ENCODE results near the gene MAP4K3.
"Not testable (repeated sequence)": the region's sequence is repeated elsewhere in the genome, so short reads cannot be mapped to it uniquely, and the experiment has no call there.

MAP4K3 gene

DNA sequence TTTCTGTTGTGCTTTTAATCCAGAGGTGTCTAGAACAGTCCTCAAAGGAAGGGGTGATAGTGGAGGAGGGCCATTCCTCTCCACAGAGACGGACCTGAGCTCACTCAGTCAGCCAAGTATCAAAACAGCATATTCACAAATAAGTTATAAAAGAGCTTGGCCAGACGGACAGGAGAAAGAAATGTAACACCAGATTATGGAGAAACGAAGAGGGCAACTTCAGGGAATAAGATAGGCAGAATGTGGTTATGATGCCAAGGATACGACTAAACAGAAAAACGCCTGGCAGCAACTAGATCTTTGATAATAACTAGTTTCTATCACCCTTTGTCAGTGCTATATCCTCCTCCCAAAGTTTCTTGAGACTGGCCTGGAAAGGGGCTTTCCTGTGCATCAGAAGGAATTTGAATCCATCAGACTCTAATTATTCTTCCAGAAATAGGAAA lies 42.5 kb downstream of the MAP4K3 start:
- no peaks in the 10 kb centered on the region for H3K36me3 ChIP-seq (ENCODE audit: control insufficient read depth, insufficient read depth, low read length)
- H3K27me3 ChIP-seq (replicated peaks; ENCODE audit: control insufficient read depth, insufficient read depth, low read length, poor library complexity, severe bottlenecking) = no peaks in the 10 kb centered on the region
- H3K4me3 ChIP-seq (ENCODE audit: insufficient read depth, low read depth, low read length, poor library complexity, severe bottlenecking) = no peak overlapping the region
- no peak overlapping the region for H3K27ac ChIP-seq (ENCODE audit: insufficient read depth, low read length, poor library complexity, severe bottlenecking)
- H3K9me3 ChIP-seq (ENCODE audit: control insufficient read depth, low read length) = no peaks in the 10 kb centered on the region
- peaks cover 3% of the 10 kb centered on the region for H3K4me1 ChIP-seq (ENCODE audit: control insufficient read depth, insufficient read depth, low read length, poor library complexity, severe bottlenecking)
- no peak for DNase-seq

DNA sequence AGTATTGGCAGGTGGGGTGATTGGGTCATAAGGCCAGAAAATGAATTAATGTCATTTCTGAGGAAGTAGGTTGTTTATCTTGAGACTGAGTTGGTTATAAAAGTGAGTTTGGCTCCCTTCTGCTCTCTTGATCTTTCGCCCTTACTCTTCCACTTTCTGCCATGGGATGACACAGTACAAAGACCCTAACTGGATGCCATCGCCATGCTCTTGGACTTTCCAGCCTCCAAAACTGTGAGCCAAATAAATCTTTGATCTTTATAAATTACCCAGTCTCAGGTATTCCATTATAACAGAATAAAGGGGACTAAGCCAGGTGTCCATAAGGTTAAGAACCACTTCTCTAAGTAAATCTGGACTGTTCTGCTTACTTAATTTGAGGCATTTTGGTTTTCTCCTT lies 44.4 kb downstream of the MAP4K3 start:
- Histone ChIP-seq H3K4me3 (ENCODE audit: insufficient read depth, low read depth, low read length, poor library complexity, severe bottlenecking) (no peak overlapping the region), H3K9me3 (ENCODE audit: control insufficient read depth, low read length) (no peaks in the 10 kb centered on the region), H3K4me1 (ENCODE audit: control insufficient read depth, insufficient read depth, low read length, poor library complexity, severe bottlenecking) (peaks cover 3% of the 10 kb centered on the region), H3K27ac (ENCODE audit: insufficient read depth, low read length, poor library complexity, severe bottlenecking) (no peak overlapping the region), H3K27me3 (replicated peaks; ENCODE audit: control insufficient read depth, insufficient read depth, low read length, poor library complexity, severe bottlenecking) (no peaks in the 10 kb centered on the region), H3K36me3 (ENCODE audit: control insufficient read depth, insufficient read depth, low read length) (no peaks in the 10 kb centered on the region)
- no peak for DNase-seq

DNA sequence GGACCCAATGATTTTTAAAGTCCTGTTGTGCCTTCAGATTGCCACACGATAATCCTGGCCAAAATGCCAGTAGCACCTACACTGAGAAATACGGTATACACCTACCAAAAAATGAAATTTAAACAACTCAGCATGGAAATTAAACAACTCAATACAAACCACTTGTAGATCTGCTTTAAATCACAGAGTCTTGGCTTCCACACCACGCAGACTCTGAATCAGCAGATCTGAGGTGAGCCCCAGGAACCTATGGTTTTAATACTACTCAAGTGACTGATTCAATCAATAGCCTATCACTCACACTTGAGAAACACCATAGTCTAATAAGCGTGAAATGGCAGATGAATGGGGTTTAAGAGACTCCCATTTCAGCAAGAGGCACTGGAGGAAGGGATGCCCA lies 46.9 kb downstream of the MAP4K3 start:
- Histone ChIP-seq H3K27ac (ENCODE audit: insufficient read depth, low read length, poor library complexity, severe bottlenecking) (no peak overlapping the region), H3K4me1 (ENCODE audit: control insufficient read depth, insufficient read depth, low read length, poor library complexity, severe bottlenecking) (peaks cover 3% of the 10 kb centered on the region), H3K27me3 (replicated peaks; ENCODE audit: control insufficient read depth, insufficient read depth, low read length, poor library complexity, severe bottlenecking) (no peaks in the 10 kb centered on the region), H3K9me3 (ENCODE audit: control insufficient read depth, low read length) (no peaks in the 10 kb centered on the region), H3K4me3 (ENCODE audit: insufficient read depth, low read depth, low read length, poor library complexity, severe bottlenecking) (no peak overlapping the region), H3K36me3 (ENCODE audit: control insufficient read depth, insufficient read depth, low read length) (no peaks in the 10 kb centered on the region)
- no peak for DNase-seq

DNA sequence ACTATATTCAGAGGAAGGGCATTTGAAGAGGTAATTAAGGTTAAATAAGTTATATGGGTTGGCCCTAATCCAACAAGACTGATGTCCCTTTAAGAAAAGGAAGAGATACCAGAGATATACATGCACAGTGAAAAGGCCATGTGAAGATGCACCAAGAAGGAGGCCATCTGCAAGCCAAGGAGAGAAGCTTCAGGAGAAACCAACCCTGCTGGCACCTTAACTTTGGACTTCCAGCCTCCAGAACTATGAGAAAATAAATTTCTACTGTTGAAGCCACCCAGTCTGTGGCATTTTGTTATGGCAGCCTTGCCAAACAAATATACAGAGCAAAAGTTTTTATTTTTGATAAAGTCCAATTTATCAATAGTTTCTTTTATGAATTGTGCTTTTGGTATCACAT lies 51.0 kb downstream of the MAP4K3 start:
- Histone ChIP-seq H3K9me3 (ENCODE audit: control insufficient read depth, low read length) (no peaks in the 10 kb centered on the region), H3K27me3 (replicated peaks; ENCODE audit: control insufficient read depth, insufficient read depth, low read length, poor library complexity, severe bottlenecking) (no peaks in the 10 kb centered on the region), H3K4me1 (ENCODE audit: control insufficient read depth, insufficient read depth, low read length, poor library complexity, severe bottlenecking) (peaks cover 3% of the 10 kb centered on the region), H3K36me3 (ENCODE audit: control insufficient read depth, insufficient read depth, low read length) (no peaks in the 10 kb centered on the region), H3K27ac (ENCODE audit: insufficient read depth, low read length, poor library complexity, severe bottlenecking) (no peak overlapping the region), H3K4me3 (ENCODE audit: insufficient read depth, low read depth, low read length, poor library complexity, severe bottlenecking) (no peak overlapping the region)
- DNase-seq = no peak

DNA sequence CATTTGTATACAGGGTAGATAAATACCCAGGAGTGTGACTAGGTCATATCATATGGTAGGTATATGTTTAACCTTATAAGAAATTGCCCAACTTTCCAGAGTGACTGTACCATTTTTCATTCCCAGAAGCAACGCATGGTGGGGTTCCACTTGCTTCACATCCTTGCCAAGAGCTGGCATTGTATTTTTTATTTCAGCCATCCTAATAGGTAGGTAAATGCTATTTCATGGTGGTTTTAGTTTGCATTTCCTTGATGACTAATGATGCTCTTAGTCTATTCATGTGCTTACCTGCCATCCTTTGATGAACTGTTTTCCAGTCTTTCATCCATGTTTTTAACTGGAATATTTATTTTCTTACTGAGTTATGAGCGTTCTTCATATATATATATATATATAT lies 51.9 kb downstream of the MAP4K3 start:
- Histone ChIP-seq H3K4me3 (ENCODE audit: insufficient read depth, low read depth, low read length, poor library complexity, severe bottlenecking) (no peak overlapping the region), H3K9me3 (ENCODE audit: control insufficient read depth, low read length) (no peaks in the 10 kb centered on the region), H3K36me3 (ENCODE audit: control insufficient read depth, insufficient read depth, low read length) (no peaks in the 10 kb centered on the region), H3K4me1 (ENCODE audit: control insufficient read depth, insufficient read depth, low read length, poor library complexity, severe bottlenecking) (peaks cover under 1% of the 10 kb centered on the region), H3K27ac (ENCODE audit: insufficient read depth, low read length, poor library complexity, severe bottlenecking) (no peak overlapping the region), H3K27me3 (replicated peaks; ENCODE audit: control insufficient read depth, insufficient read depth, low read length, poor library complexity, severe bottlenecking) (no peaks in the 10 kb centered on the region)
- no peak for DNase-seq

DNA sequence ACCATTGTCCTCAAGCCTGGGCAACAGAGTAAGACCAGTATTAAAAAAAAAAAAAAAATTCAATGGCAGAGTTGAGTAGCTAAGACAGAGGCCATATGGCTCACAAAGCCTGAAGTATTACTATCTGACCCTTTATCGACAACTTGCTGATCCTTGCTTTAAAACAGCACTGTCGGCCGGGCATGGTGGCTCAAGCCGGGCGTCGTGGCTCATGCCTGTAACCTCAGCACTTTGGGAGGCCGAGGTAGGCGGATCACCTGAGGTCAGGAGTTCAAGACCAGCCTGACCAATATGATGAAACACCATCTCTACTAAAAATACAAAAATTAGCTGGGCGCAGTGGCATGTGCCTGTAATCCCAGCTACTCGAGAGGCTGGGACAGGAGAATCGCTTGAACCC lies 53.0 kb downstream of the MAP4K3 start:
- not testable (repeated sequence) for DNase-seq; H3K4me3 ChIP-seq (ENCODE audit: insufficient read depth, low read depth, low read length, poor library complexity, severe bottlenecking); H3K36me3 ChIP-seq (ENCODE audit: control insufficient read depth, insufficient read depth, low read length); H3K27ac ChIP-seq (ENCODE audit: insufficient read depth, low read length, poor library complexity, severe bottlenecking); H3K27me3 ChIP-seq (replicated peaks; ENCODE audit: control insufficient read depth, insufficient read depth, low read length, poor library complexity, severe bottlenecking); H3K4me1 ChIP-seq (ENCODE audit: control insufficient read depth, insufficient read depth, low read length, poor library complexity, severe bottlenecking); H3K9me3 ChIP-seq (ENCODE audit: control insufficient read depth, low read length)

DNA sequence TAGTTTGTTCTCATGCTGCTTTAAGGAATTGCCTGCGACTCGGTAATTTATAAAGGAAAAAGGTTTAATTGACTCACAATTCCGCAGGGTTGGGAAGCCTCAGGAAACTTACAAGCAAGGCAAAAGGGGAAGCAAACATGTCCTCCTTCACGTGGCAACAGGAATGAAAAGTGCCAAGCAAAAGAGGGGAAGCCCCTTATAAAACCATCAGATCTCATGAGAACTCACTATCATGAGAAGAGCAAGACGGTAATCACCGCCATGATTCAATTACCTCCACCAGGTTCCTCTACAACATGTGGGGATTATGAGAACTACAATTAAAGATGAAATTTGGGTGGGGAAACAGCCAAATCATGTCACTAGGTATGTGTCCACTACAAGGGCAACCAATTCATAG lies 53.9 kb downstream of the MAP4K3 start:
- no peak overlapping the region for H3K27ac ChIP-seq (ENCODE audit: insufficient read depth, low read length, poor library complexity, severe bottlenecking)
- H3K4me1 ChIP-seq (ENCODE audit: control insufficient read depth, insufficient read depth, low read length, poor library complexity, severe bottlenecking) = no peaks in the 10 kb centered on the region
- no peaks in the 10 kb centered on the region for H3K36me3 ChIP-seq (ENCODE audit: control insufficient read depth, insufficient read depth, low read length)
- no peaks in the 10 kb centered on the region for H3K9me3 ChIP-seq (ENCODE audit: control insufficient read depth, low read length)
- DNase-seq = no peak
- H3K4me3 ChIP-seq (ENCODE audit: insufficient read depth, low read depth, low read length, poor library complexity, severe bottlenecking) = no peak overlapping the region
- no peaks in the 10 kb centered on the region for H3K27me3 ChIP-seq (replicated peaks; ENCODE audit: control insufficient read depth, insufficient read depth, low read length, poor library complexity, severe bottlenecking)

DNA sequence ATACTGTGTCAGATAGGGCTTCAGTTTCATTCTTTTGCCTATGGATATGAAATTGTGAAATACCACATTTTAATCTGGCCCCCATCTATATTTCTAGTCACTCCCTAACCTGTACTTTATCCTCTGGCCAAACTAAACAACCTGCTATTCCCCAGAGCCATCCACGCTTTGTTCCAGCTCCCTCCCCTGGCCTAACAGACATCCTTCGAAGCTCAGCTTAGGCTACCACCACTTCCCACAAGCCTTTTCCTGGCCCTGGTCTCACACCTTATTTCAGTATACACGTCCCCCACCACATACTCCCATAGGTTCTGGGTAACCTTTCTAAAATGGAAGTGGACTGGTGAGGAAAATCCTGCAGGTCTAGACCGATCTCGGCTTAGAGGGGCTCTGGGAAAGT lies 55.4 kb downstream of the MAP4K3 start:
- H3K4me1 ChIP-seq (ENCODE audit: control insufficient read depth, insufficient read depth, low read length, poor library complexity, severe bottlenecking) = no peaks in the 10 kb centered on the region
- H3K27ac ChIP-seq (ENCODE audit: insufficient read depth, low read length, poor library complexity, severe bottlenecking) = no peak overlapping the region
- H3K9me3 ChIP-seq (ENCODE audit: control insufficient read depth, low read length) = no peaks in the 10 kb centered on the region
- H3K27me3 ChIP-seq (replicated peaks; ENCODE audit: control insufficient read depth, insufficient read depth, low read length, poor library complexity, severe bottlenecking) = no peaks in the 10 kb centered on the region
- H3K4me3 ChIP-seq (ENCODE audit: insufficient read depth, low read depth, low read length, poor library complexity, severe bottlenecking) = no peak overlapping the region
- no peaks in the 10 kb centered on the region for H3K36me3 ChIP-seq (ENCODE audit: control insufficient read depth, insufficient read depth, low read length)
- no peak for DNase-seq

DNA sequence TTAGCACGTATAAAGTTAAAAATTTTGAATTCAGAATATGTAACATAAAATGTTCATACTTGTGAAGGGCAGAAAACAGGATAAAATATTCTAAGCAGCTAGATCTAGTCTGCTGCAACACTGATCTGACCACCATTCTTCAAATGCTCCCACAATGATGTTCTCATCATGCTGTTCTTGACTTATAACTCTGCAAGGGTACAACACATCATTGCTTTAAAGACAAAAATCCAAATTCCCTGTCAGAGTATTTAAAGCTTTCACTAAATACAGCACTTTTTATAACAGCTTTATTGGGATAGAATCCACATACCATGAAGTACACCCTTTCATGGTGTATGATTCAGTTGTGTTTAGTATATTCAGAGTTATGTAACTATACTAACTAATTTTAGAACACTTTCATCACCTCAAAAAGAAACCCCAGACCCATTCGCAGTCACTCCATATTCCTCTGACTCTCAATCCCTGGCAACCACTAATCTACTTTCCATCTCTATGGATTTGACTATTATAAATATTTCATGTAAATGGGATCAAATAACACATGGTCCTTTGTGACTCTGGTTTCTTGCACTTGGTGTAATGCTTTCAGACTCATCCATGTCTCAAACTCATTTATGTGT lies 56.4 kb downstream of the MAP4K3 start:
- Histone ChIP-seq H3K36me3 (ENCODE audit: control insufficient read depth, insufficient read depth, low read length) (no peaks in the 10 kb centered on the region), H3K4me1 (ENCODE audit: control insufficient read depth, insufficient read depth, low read length, poor library complexity, severe bottlenecking) (no peaks in the 10 kb centered on the region), H3K27me3 (replicated peaks; ENCODE audit: control insufficient read depth, insufficient read depth, low read length, poor library complexity, severe bottlenecking) (no peaks in the 10 kb centered on the region), H3K4me3 (ENCODE audit: insufficient read depth, low read depth, low read length, poor library complexity, severe bottlenecking) (no peak overlapping the region), H3K27ac (ENCODE audit: insufficient read depth, low read length, poor library complexity, severe bottlenecking) (no peak overlapping the region), H3K9me3 (ENCODE audit: control insufficient read depth, low read length) (no peaks in the 10 kb centered on the region)
- no peak for DNase-seq

DNA sequence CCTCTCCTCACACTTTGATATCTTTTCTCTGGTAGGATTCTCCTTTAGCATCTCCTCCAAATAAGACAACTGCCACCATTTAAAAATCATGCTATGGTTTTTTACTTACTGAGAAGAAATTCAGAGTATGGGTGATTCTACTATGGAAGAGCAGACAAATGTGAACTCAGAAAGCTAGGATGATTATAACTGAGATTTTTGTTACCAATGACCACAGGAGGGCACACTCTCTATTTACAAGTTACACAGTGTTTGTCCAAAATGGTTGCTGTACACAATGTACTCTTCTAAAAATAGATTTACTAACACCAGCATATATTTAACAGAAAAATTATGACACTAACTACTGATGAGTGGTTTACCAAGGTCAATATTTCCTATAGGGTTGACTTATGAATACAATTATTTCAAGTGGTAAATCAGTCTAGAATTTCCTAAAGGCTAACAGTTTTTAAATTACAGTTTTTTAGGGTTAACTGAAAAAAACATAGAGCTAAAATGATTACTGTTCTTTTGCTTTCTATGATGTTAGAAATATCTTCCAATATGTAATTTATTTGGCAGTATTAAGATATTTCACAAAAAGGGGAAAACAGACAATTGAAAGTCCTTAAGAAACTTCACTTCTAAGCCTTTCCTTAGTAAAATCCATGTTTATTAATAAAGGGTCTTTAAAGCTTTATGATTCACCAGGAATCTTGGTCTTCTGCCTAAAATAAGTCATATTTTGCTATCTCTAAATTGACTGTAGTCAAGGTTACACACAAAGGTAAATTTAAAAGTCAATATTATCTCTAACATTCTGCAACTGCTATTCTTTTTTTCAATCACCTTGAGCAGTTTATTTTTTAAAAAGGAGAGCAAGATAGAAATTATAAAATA lies 57.2 kb downstream of the MAP4K3 start:
- no peak for DNase-seq
- H3K27me3 ChIP-seq (replicated peaks; ENCODE audit: control insufficient read depth, insufficient read depth, low read length, poor library complexity, severe bottlenecking) = no peaks in the 10 kb centered on the region
- no peak overlapping the region for H3K27ac ChIP-seq (ENCODE audit: insufficient read depth, low read length, poor library complexity, severe bottlenecking)

More for the DNA sequence above, 57.2 kb downstream of the MAP4K3 start:
- Histone ChIP-seq H3K9me3 (ENCODE audit: control insufficient read depth, low read length) (no peaks in the 10 kb centered on the region), H3K36me3 (ENCODE audit: control insufficient read depth, insufficient read depth, low read length) (no peaks in the 10 kb centered on the region), H3K4me3 (ENCODE audit: insufficient read depth, low read depth, low read length, poor library complexity, severe bottlenecking) (no peak overlapping the region), H3K4me1 (ENCODE audit: control insufficient read depth, insufficient read depth, low read length, poor library complexity, severe bottlenecking) (no peaks in the 10 kb centered on the region)

Data from effector memory CD4-positive, alpha-beta T cell (primary cell).